Caco-2 (cell line): ENCODE data around the gene CFAP97. TPM values are rescaled to one million over a fixed set of nuclear protein-coding genes. Genes with fewer than 3 reads are reported as not detected.
"Not testable (repeated sequence)": the region's sequence is repeated elsewhere in the genome, so short reads cannot be mapped to it uniquely, and the experiment has no call there.

Experiments
- BruUV-seq: library from RNA; stranded (reverse); fragments of 400-500 nt; replicated peaks from 2 replicates; lab custom pipeline; 2021; lab: Mats Ljungman, UMichigan
- CTCF ChIA-PET: fragments of 300-600 bp; sonication (Branson Sonifier 250); formaldehyde crosslinking; loops from one replicate; lab custom pipeline; 2022; ENCODE audit warnings: antibody characterized with exemption; lab: Charles Lee
- POLR2A ChIA-PET: fragments of 300-600 bp; sonication (Branson Sonifier 250); formaldehyde crosslinking; loops from one replicate; lab custom pipeline; 2022; ENCODE audit warnings: antibody characterized with exemption; lab: Charles Lee
- DNase-seq, 2 experiments: peaks; one replicate each; pipeline versions ENCODE4 v3.0.0 to v3.0.0-alpha.2; 2020 to 2022
- H3K27me3 ChIP-seq: replicated peaks from 2 replicates; pipeline ENCODE4 v1.6.0; 2011; ENCODE audit warnings: low read length; ENCODE audit not compliant: control insufficient read depth, insufficient read depth
- H3K36me3 ChIP-seq: 2 replicates; pipeline ENCODE4 v1.5.1; 2011; ENCODE audit warnings: low read length; ENCODE audit not compliant: control insufficient read depth, insufficient read depth
- H3K4me1 ChIP-seq: fragments of 250-450 bp; sonication (Bioruptor Pico); 2 replicates; pipeline ENCODE4 v1.5.1; 2020; ENCODE audit warnings: mild to moderate bottlenecking
- H3K4me3 ChIP-seq: 2 replicates; pipeline ENCODE4 v1.5.1; 2011; ENCODE audit warnings: low read depth, mild to moderate bottlenecking, control low read depth, low read length
- H3K9me3 ChIP-seq: fragments of 250-450 bp; sonication (Bioruptor Pico); 2 replicates; pipeline ENCODE4 v1.5.1; 2020; ENCODE audit warnings: mild to moderate bottlenecking, moderate library complexity
- H3K27ac Mint-ChIP-seq: one replicate; pipeline ENCODE4 v1.8.0; 2022; ENCODE audit warnings: mixed read lengths; ENCODE audit not compliant: unreplicated experiment
- H3K27me3 Mint-ChIP-seq: one replicate; pipeline ENCODE4 v1.8.0; 2022; ENCODE audit warnings: mixed read lengths; ENCODE audit not compliant: insufficient read depth, unreplicated experiment
- H3K36me3 Mint-ChIP-seq: one replicate; pipeline ENCODE4 v1.8.0; 2022; ENCODE audit warnings: mild to moderate bottlenecking, mixed read lengths; ENCODE audit not compliant: insufficient read depth, unreplicated experiment
- H3K4me1 Mint-ChIP-seq: one replicate; pipeline ENCODE4 v1.8.0; 2022; ENCODE audit warnings: low read depth, mixed read lengths; ENCODE audit not compliant: unreplicated experiment
- H3K4me3 Mint-ChIP-seq: one replicate; pipeline ENCODE4 v1.8.0; 2022; ENCODE audit warnings: mild to moderate bottlenecking, moderate library complexity, mixed read lengths; ENCODE audit not compliant: unreplicated experiment
- H3K9me3 Mint-ChIP-seq: one replicate; pipeline ENCODE4 v1.8.0; 2022; ENCODE audit warnings: mixed read lengths; ENCODE audit not compliant: unreplicated experiment
- intact Hi-C: fragments of 100-400 bp; cut with micrococcal nuclease; formaldehyde crosslinking; loops from one replicate; pipeline ENCODE4 v1.10.0; 2022; ENCODE audit not compliant: unreplicated experiment
- total RNA-seq: library from RNA; stranded (reverse); gene quantifications from 2 replicates; pipeline ENCODE4 v1.2.3, GENCODE V29; 2022
- TF ChIP-seq, protein P1 (sequence below), 2 experiments: fragments of 200-600 bp in 1 of 2; IDR thresholded peaks; 1 replicate in 1 of 2; 2 replicates in 1 of 2; pipeline versions ENCODE4 v1.5.1 to v1.8.0; 2011 to 2022; ENCODE audit warnings: antibody characterized with exemption in 1 of 2, control low read depth in 1 of 2, inconsistent platforms in 1 of 2, low read depth in 1 of 2, low read length in 1 of 2, mild to moderate bottlenecking in 1 of 2, moderate library complexity in 1 of 2; ENCODE audit not compliant: insufficient read depth in 1 of 2, severe bottlenecking in 1 of 2, unreplicated experiment in 1 of 2

CFAP97 gene
- total RNA-seq, 1 experiment from 2014 or later, result 20.3 TPM

DNA sequence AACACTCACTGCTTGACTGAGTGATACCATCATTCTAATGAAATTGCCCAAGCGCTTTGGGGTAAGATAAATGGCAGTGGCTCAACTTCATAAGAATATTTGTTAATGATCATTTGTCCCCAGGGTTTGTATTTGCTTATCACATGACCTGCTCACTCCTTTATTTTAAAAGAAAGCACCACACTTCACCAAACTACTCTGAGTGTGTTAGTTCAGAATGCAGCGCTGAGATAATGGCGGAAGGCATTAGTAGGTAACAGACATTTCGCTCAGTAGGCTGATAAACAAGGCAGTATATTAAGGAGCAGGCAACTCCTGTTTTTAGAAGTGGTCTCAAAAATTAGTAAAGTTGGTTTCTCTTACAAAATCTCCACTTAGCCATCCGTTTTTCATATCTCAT lies 7.2 kb upstream of the CFAP97 start:
- Histone ChIP-seq H3K4me1 (0 out of 2 replicates have a peak, but pooled peaks cover 10% of the 10 kb centered on the region), H3K9me3 (no peaks in the 10 kb centered on the region), H3K4me3 (peak overlapping the region; percentile 66), H3K27me3 (no peaks in the 10 kb centered on the region), H3K36me3 (no peaks in the 10 kb centered on the region)
- intact Hi-C loops, result loop anchor here (5.0 kb wide), 1 partner anchor 76 kb away; no protein-coding TSS in a partner anchor
- TSS peak; percentile 45 for BruUV-seq
- H3K36me3 Mint-ChIP-seq, result peaks cover 11% of the 10 kb centered on the region
- H3K4me1 Mint-ChIP-seq, result no peaks in the 10 kb centered on the region
- no peaks in the 10 kb centered on the region for H3K9me3 Mint-ChIP-seq
- peak overlapping the region; percentile 83 for H3K4me3 Mint-ChIP-seq
- H3K27me3 Mint-ChIP-seq, result no peaks in the 10 kb centered on the region
- DNase-seq, result no peak
- POLR2A ChIA-PET, result no interaction called here
- TF ChIP-seq, protein P1, sequence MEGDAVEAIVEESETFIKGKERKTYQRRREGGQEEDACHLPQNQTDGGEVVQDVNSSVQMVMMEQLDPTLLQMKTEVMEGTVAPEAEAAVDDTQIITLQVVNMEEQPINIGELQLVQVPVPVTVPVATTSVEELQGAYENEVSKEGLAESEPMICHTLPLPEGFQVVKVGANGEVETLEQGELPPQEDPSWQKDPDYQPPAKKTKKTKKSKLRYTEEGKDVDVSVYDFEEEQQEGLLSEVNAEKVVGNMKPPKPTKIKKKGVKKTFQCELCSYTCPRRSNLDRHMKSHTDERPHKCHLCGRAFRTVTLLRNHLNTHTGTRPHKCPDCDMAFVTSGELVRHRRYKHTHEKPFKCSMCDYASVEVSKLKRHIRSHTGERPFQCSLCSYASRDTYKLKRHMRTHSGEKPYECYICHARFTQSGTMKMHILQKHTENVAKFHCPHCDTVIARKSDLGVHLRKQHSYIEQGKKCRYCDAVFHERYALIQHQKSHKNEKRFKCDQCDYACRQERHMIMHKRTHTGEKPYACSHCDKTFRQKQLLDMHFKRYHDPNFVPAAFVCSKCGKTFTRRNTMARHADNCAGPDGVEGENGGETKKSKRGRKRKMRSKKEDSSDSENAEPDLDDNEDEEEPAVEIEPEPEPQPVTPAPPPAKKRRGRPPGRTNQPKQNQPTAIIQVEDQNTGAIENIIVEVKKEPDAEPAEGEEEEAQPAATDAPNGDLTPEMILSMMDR (IDR thresholded peaks at IDR 0.05; ENCODE audit: insufficient read depth in 1 of 2, low read depth in 1 of 2, low read length in 1 of 2, severe bottlenecking in 1 of 2, unreplicated experiment in 1 of 2), result no peak
- peak overlapping the region; percentile 51 for H3K27ac Mint-ChIP-seq
- CTCF ChIA-PET, result no interaction called here

DNA sequence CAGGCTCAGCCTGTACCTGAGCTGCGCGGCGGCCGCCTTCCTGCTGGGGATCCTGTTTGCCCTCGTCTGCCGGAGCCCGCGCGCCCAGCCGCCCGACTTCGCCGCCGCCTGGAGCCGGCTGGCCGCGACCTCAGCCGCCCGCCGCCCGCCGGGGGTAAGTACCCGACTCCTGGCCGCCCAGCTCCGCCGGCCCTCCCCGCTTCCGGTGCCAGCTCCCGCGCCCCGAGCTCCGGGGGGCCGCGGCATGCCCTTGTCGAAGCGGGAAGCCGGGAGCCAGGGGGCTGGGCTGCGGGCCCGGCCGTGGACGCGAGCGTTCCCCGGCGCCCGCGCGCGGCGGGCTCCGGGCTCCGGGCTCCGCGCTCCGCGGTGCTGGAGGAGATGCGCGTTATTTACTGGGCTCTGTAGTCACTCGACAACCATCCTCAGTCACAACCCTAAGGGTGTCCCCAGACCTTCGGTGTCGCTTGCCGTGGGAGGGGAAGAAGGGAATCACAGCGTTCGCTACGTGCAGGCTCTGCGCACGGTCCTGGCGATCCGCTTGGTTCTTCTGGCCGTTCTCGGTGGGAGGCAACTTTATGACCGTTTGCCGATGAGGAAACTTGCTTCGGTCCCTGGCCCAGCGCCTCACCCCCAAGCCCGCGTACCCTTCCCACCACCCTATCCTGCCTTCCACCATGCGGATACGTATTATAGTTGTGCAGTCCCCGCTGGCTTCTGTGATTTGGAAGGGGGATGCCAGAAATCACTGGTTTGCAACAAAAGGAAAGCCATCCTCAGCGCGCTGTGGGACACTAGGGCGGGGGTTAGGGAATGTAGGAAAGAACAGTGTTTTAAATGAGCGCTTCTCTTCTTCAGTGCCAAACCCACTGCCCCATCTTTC lies 6.5 kb upstream of the CFAP97 start:
- DNase-seq, result peak; percentile 42 to 59
- intact Hi-C loops, result loop anchor here (1.0 to 5.0 kb wide), 2 partner anchors 77 to 95 kb away; no protein-coding TSS in a partner anchor
- Mint-ChIP-seq H3K36me3 (peaks cover 11% of the 10 kb centered on the region), H3K9me3 (no peaks in the 10 kb centered on the region), H3K4me1 (no peaks in the 10 kb centered on the region), H3K27me3 (no peaks in the 10 kb centered on the region), H3K4me3 (peak overlapping the region; percentile 83), H3K27ac (peak overlapping the region; percentile 51)
- BruUV-seq, result no TSS peak
- ChIA-PET CTCF (no interaction called here), POLR2A (no interaction called here)
- H3K4me1 ChIP-seq, result 0 out of 2 replicates have a peak, but pooled peaks cover 10% of the 10 kb centered on the region
- peak overlapping the region; percentile 66 for H3K4me3 ChIP-seq
- no peaks in the 10 kb centered on the region for H3K36me3 ChIP-seq
- no peaks in the 10 kb centered on the region for H3K9me3 ChIP-seq
- TF ChIP-seq, protein P1 (IDR thresholded peaks at IDR 0.05; ENCODE audit: insufficient read depth in 1 of 2, low read depth in 1 of 2, low read length in 1 of 2, severe bottlenecking in 1 of 2, unreplicated experiment in 1 of 2), result no peak
- no peaks in the 10 kb centered on the region for H3K27me3 ChIP-seq

DNA sequence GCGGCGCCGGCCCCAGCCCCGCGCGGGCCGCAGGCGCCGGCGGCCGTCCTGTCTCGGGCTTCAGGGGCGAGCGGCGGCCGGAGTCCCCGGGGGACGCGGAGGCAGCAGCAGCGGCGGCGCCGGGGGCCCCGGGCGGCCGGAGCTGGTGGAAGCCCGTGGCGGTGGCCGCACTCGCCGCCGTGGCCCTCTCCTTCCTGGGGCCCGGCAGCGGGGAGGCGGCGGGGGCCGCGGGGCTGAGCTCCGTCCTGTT lies 6.0 kb upstream of the CFAP97 start:
- H3K27ac Mint-ChIP-seq, POLR2A ChIA-PET, CTCF ChIA-PET, DNase-seq, H3K9me3 ChIP-seq, H3K27me3 Mint-ChIP-seq, H3K4me1 ChIP-seq, H3K27me3 ChIP-seq, H3K9me3 Mint-ChIP-seq, H3K36me3 ChIP-seq, H3K4me1 Mint-ChIP-seq, H3K4me3 Mint-ChIP-seq, BruUV-seq: not testable (repeated sequence)
- intact Hi-C loops, result loop anchor here (1.0 to 5.0 kb wide), 4 partner anchors 60 to 187 kb away; partner anchors contain the start of gene ANKRD37
- H3K36me3 Mint-ChIP-seq, result peaks cover 11% of the 10 kb centered on the region
- H3K4me3 ChIP-seq, result peak overlapping the region; percentile 66
